ENCODE data around the gene HACD2. TPM values are rescaled to one million over a fixed set of nuclear protein-coding genes. Genes with fewer than 3 reads are reported as not detected.

Gene HACD2
- polyA plus RNA-seq, 3 donors = 12.9 to 17.1 (median 15.1) TPM

DNA sequence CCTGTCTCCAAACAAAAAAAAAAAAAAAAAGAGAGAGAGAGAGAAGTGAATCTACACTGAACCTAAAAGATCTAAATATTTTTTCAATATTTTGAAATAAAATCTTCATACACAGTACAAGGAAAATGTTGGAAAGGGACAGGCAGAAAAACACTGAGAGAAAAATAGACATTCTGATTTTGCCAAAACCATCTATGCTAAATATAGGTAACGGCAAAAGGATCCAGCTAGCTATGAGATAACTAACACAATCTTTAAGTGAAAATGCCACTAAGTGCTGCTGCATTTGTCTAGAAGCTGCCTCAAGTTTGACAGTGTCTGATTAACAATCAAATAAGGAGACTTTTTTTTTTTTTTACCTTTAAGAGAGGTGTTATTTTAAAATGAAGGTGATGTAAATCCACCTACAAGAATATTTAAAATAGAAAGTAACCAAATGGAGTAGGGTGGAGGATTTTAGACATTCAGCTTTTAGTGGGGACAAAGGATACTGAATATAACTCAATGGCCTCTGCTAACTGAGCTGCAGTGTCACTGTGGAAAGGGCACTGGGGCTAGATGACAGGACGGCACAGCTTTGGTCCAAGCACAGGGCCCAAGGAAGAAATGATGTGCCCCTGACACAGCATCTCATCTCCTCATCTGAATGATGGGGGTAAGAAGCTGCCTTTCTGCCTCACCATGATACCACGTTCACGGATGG lies 62.4 kb downstream of the HACD2 start:
- peak overlapping the region; percentile 25 for H3K4me2 ChIP-seq (replicated peaks; ENCODE audit: extremely low read depth, low read length, poor library complexity, severe bottlenecking)
- peak overlapping the region in 1 of 2 donors; percentile 1 for H3K27ac ChIP-seq (ENCODE audit: low read depth in 1 of 2, low read length in 2 of 2)
- H3K36me3 ChIP-seq (replicated peaks in 1 of 2; ENCODE audit: control insufficient read depth in 1 of 2, insufficient read depth in 2 of 2, low read length in 2 of 2) = peaks cover 17 to 32% of the 10 kb centered on the region in 2 donors
- H4K20me1 ChIP-seq (ENCODE audit: insufficient read depth, low read length) = peaks cover 3% of the 10 kb centered on the region
- Mint-ChIP-seq H3K9me3 (no peaks in the 10 kb centered on the region), H3K4me3 (peak overlapping the region; percentile 70 to 89), H3K36me3 (peaks cover 41 to 42% of the 10 kb centered on the region in 2 donors), H3K4me1 (peaks cover 30% of the 10 kb centered on the region), H3K27ac (peak overlapping the region in 4 of 7 donors; percentile 1 to 84 (median 52)), H3K27me3 (ENCODE audit: low read depth in 3 of 3) (peaks cover 0 to 2% (median 0%) of the 10 kb centered on the region in 3 donors)
- peak overlapping the region in 1 of 3 experiments; percentile 17 for H3K4me3 ChIP-seq (replicated peaks in 1 of 3; ENCODE audit: low read depth in 2 of 3, low read length in 3 of 3)
- no peak overlapping the region for H2AFZ ChIP-seq (ENCODE audit: insufficient read depth, low read depth, low read length, poor library complexity, severe bottlenecking)
- H3K79me2 ChIP-seq (ENCODE audit: insufficient read depth, low read length) = no peaks in the 10 kb centered on the region
- TF ChIP-seq, protein P1, sequence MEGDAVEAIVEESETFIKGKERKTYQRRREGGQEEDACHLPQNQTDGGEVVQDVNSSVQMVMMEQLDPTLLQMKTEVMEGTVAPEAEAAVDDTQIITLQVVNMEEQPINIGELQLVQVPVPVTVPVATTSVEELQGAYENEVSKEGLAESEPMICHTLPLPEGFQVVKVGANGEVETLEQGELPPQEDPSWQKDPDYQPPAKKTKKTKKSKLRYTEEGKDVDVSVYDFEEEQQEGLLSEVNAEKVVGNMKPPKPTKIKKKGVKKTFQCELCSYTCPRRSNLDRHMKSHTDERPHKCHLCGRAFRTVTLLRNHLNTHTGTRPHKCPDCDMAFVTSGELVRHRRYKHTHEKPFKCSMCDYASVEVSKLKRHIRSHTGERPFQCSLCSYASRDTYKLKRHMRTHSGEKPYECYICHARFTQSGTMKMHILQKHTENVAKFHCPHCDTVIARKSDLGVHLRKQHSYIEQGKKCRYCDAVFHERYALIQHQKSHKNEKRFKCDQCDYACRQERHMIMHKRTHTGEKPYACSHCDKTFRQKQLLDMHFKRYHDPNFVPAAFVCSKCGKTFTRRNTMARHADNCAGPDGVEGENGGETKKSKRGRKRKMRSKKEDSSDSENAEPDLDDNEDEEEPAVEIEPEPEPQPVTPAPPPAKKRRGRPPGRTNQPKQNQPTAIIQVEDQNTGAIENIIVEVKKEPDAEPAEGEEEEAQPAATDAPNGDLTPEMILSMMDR (IDR thresholded peaks at IDR 0.05) = no peak
- H3K27me3 ChIP-seq (ENCODE audit: control insufficient read depth in 2 of 2, insufficient read depth in 2 of 2, low read length in 2 of 2) = no peaks in the 10 kb centered on the region
- no peak for DNase-seq
- peaks cover 13 to 14% of the 10 kb centered on the region in 2 donors for H3K4me1 ChIP-seq (ENCODE audit: control insufficient read depth in 1 of 2, insufficient read depth in 2 of 2, low read length in 2 of 2)
- no peak overlapping the region for H3K9ac ChIP-seq (ENCODE audit: insufficient read depth, low read length, poor library complexity, severe bottlenecking)
- WGBS (ENCODE audit: insufficient coverage) = 6% methylated on average over 2 of the region's 4 CpGs
- intact Hi-C loops (cut with micrococcal nuclease) = no loop called here
- no peaks in the 10 kb centered on the region for H3K9me3 ChIP-seq (replicated peaks in 1 of 2; ENCODE audit: control insufficient read depth in 1 of 2, insufficient read depth in 1 of 2, low read length in 2 of 2)

DNA sequence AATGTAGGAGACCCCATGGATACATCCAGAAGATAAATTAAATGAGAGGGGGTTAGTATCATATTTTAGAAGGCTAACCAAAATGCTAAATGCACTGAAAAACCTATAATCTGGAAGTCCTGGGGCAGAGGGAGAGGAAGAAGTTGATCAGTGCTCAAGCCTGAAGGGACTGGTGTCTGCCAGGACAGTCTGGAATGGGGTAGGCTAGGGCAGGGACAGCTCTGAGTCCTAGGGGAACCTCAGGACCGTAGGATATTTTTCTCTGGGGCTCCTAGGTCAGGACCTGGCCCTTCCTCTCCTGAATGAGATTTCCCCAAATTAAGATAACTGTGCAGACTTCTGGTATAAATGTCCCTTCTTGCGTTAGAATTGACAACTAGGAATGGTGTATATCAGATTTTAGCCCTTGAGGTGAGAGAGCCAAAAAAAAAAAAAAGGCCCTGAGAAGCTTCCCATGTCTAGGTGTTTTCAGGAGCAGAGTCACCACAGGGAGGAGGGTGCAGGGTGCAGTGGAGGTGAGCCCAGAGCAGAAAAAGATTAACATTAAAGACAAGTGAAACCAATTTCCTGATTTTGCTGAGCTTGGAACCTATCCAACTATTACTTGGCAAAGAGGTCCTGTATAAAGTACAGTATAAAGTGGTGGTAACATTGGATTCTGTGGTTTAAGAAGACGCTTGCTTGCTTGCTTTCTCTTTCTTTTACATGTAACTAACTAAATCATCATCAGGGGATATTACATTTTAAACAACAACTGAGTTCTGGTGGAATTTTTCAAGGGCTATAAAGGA lies 63.5 kb downstream of the HACD2 start:
- Histone ChIP-seq H3K79me2 (ENCODE audit: insufficient read depth, low read length) (no peaks in the 10 kb centered on the region), H3K27me3 (ENCODE audit: control insufficient read depth in 2 of 2, insufficient read depth in 2 of 2, low read length in 2 of 2) (no peaks in the 10 kb centered on the region), H3K4me3 (replicated peaks in 1 of 3; ENCODE audit: low read depth in 2 of 3, low read length in 3 of 3) (no peak overlapping the region), H3K27ac (ENCODE audit: low read depth in 1 of 2, low read length in 2 of 2) (no peak overlapping the region), H3K4me2 (replicated peaks; ENCODE audit: extremely low read depth, low read length, poor library complexity, severe bottlenecking) (no peak overlapping the region), H3K4me1 (ENCODE audit: control insufficient read depth in 1 of 2, insufficient read depth in 2 of 2, low read length in 2 of 2) (peaks cover 13 to 14% of the 10 kb centered on the region in 2 donors), H2AFZ (ENCODE audit: insufficient read depth, low read depth, low read length, poor library complexity, severe bottlenecking) (no peak overlapping the region), H3K9ac (ENCODE audit: insufficient read depth, low read length, poor library complexity, severe bottlenecking) (no peak overlapping the region), H3K9me3 (replicated peaks in 1 of 2; ENCODE audit: control insufficient read depth in 1 of 2, insufficient read depth in 1 of 2, low read length in 2 of 2) (no peaks in the 10 kb centered on the region), H4K20me1 (ENCODE audit: insufficient read depth, low read length) (peaks cover 3% of the 10 kb centered on the region), H3K36me3 (replicated peaks in 1 of 2; ENCODE audit: control insufficient read depth in 1 of 2, insufficient read depth in 2 of 2, low read length in 2 of 2) (peaks cover 7 to 21% of the 10 kb centered on the region in 2 donors)
- H3K36me3 Mint-ChIP-seq = peaks cover 33 to 34% of the 10 kb centered on the region in 2 donors
- no peak overlapping the region for H3K4me3 Mint-ChIP-seq
- H3K4me1 Mint-ChIP-seq = peaks cover 28% of the 10 kb centered on the region
- intact Hi-C loops (cut with micrococcal nuclease) = no loop called here
- H3K9me3 Mint-ChIP-seq = no peaks in the 10 kb centered on the region
- peak overlapping the region in 1 of 7 donors; percentile 32 for H3K27ac Mint-ChIP-seq
- peaks cover 0 to 2% (median 0%) of the 10 kb centered on the region in 3 donors for H3K27me3 Mint-ChIP-seq (ENCODE audit: low read depth in 3 of 3)
- DNase-seq = no peak
- WGBS (ENCODE audit: insufficient coverage) = 40% methylated on average over 1 of the region's 3 CpGs
- TF ChIP-seq, protein P1 (IDR thresholded peaks at IDR 0.05) = no peak

All from CD14-positive monocyte (primary cell).